HL-60/S4 treated with phorbol 12-myristate 13-acetate at 8.2 ng/mL for 4 days and 3 days (cell line): ENCODE data around the gene ZNF700.
"Not testable (repeated sequence)": the region's sequence is repeated elsewhere in the genome, so short reads cannot be mapped to it uniquely, and the experiment has no call there.

Experiments
- in situ Hi-C: fragments of 300-500 bp; cut with MboI; formaldehyde crosslinking; loops from 2 replicates; pipeline ENCODE4 v1.15.0; 2022; ENCODE audit warnings: low sequenced_read_pairs

ZNF700 gene

GRCh38 chr19:11924886-11925650 lies at the start of gene ZNF700:
Gene ZNF700, plus strand, starts transcription at chr19:11925107. Its CDS starts 104 bp downstream, at chr19:11925211.
- in situ Hi-C loops: no loop called here

- in situ Hi-C loops: not testable (repeated sequence)
Measured at GRCh38 chr19:11879687-11880266, 45.1 kb upstream of the ZNF700 start.

GRCh38 chr19:11880598-11880997 lies 44.3 kb upstream of the ZNF700 start:
- in situ Hi-C loops: no loop called here

GRCh38 chr19:11881151-11881800 lies 43.6 kb upstream of the ZNF700 start:
- in situ Hi-C loops: no loop called here

GRCh38 chr19:11882606-11883005 lies 42.3 kb upstream of the ZNF700 start:
- in situ Hi-C loops: no loop called here

- in situ Hi-C loops: no loop called here
Measured at GRCh38 chr19:11887234-11887610, 37.7 kb upstream of the ZNF700 start.

GRCh38 chr19:11887611-11888531 lies 37.0 kb upstream of the ZNF700 start, which contains the start of gene ZNF69:
Gene ZNF69, plus strand, starts transcription at chr19:11887782. Its CDS starts 142 bp downstream, at chr19:11887924.
- in situ Hi-C loops: no loop called here

- in situ Hi-C loops: not testable (repeated sequence)
Measured at GRCh38 chr19:11889901-11890300, 35.0 kb upstream of the ZNF700 start.

- in situ Hi-C loops: no loop called here
Measured at GRCh38 chr19:11890634-11891033, 34.3 kb upstream of the ZNF700 start.

- in situ Hi-C loops: no loop called here
Measured at GRCh38 chr19:11894851-11895250, 30.1 kb upstream of the ZNF700 start.

GRCh38 chr19:11902228-11902627 lies 22.7 kb upstream of the ZNF700 start:
- in situ Hi-C loops: no loop called here

GRCh38 chr19:11905928-11906327 lies 19.0 kb upstream of the ZNF700 start:
- in situ Hi-C loops: no loop called here

GRCh38 chr19:11911937-11912336 lies 13.0 kb upstream of the ZNF700 start:
- in situ Hi-C loops: not testable (repeated sequence)

- in situ Hi-C loops: not testable (repeated sequence)
Measured at GRCh38 chr19:11914417-11915051, 10.4 kb upstream of the ZNF700 start.

GRCh38 chr19:11921852-11922495 lies 2.9 kb upstream of the ZNF700 start:
- in situ Hi-C loops: no loop called here

GRCh38 chr19:11925651-11926187 lies 812 bp downstream of the ZNF700 start:
- in situ Hi-C loops: not testable (repeated sequence)

GRCh38 chr19:11927227-11927626 lies 2.3 kb downstream of the ZNF700 start:
- in situ Hi-C loops: no loop called here

- in situ Hi-C loops: no loop called here
Measured at GRCh38 chr19:11931051-11931450, 6.1 kb downstream of the ZNF700 start.

GRCh38 chr19:11931513-11931912 lies 6.6 kb downstream of the ZNF700 start:
- in situ Hi-C loops: no loop called here

GRCh38 chr19:11935829-11936228 lies 10.9 kb downstream of the ZNF700 start:
- in situ Hi-C loops: not testable (repeated sequence)
